Stomach smooth muscle (tissue), 2 donors: ENCODE measurements around the gene C1orf21.

Experiments
- H3K27ac ChIP-seq: one replicate; pipeline ENCODE4 v1.7.0; 2013; ENCODE audit warnings: mild to moderate bottlenecking, low read length, inconsistent platforms
- H3K27me3 ChIP-seq, 2 donors: one replicate each; pipeline ENCODE4 v1.7.0; 2013; ENCODE audit warnings: low read length in 2 of 2; ENCODE audit not compliant: insufficient read depth in 2 of 2, control insufficient read depth in 1 of 2
- H3K36me3 ChIP-seq, 2 donors: one replicate each; pipeline ENCODE4 v1.7.0; 2013; ENCODE audit warnings: low read length in 2 of 2; ENCODE audit not compliant: control insufficient read depth in 2 of 2, insufficient read depth in 2 of 2
- H3K4me1 ChIP-seq: one replicate; pipeline ENCODE4 v1.7.0; 2013; ENCODE audit warnings: low read length; ENCODE audit not compliant: control insufficient read depth, insufficient read depth
- H3K4me3 ChIP-seq, 2 donors: one replicate each; pipeline ENCODE4 v1.7.0; 2013; ENCODE audit warnings: low read length in 2 of 2
- H3K9ac ChIP-seq, 2 donors: one replicate each; pipeline ENCODE4 v1.7.0; 2013; ENCODE audit warnings: low read length in 2 of 2, mild to moderate bottlenecking in 1 of 2
- H3K9me3 ChIP-seq, 2 donors: one replicate each; pipeline ENCODE4 v1.7.0; 2013; ENCODE audit warnings: low read length in 2 of 2; ENCODE audit not compliant: control insufficient read depth in 2 of 2
- donor health status: healthy.
- donor health status: Pancreatic carcinoma.

C1orf21 gene

GRCh38 chr1:184513421-184513820 is 126.6 kb downstream of the C1orf21 start:
- Histone ChIP-seq H3K9ac (no peak overlapping the region), H3K36me3 (peaks cover 0 to 2% of the 10 kb centered on the region in 2 donors), H3K4me1 (no peaks in the 10 kb centered on the region), H3K27me3 (no peaks in the 10 kb centered on the region), H3K4me3 (no peak overlapping the region), H3K9me3 (no peaks in the 10 kb centered on the region), H3K27ac (no peak overlapping the region)

- Histone ChIP-seq H3K9me3 (no peaks in the 10 kb centered on the region), H3K36me3 (peaks cover 0 to 2% of the 10 kb centered on the region in 2 donors), H3K27me3 (no peaks in the 10 kb centered on the region), H3K4me1 (no peaks in the 10 kb centered on the region), H3K27ac (no peak overlapping the region), H3K9ac (no peak overlapping the region), H3K4me3 (no peak overlapping the region)
These were observed 127.1 kb downstream of the C1orf21 start for GRCh38 chr1:184513966-184514365.

- H3K9me3 ChIP-seq, result no peaks in the 10 kb centered on the region
- no peaks in the 10 kb centered on the region for H3K27me3 ChIP-seq
- no peak overlapping the region for H3K9ac ChIP-seq
- H3K36me3 ChIP-seq, result peaks cover 0 to 2% of the 10 kb centered on the region in 2 donors
- H3K4me1 ChIP-seq, result no peaks in the 10 kb centered on the region
- H3K4me3 ChIP-seq, result no peak overlapping the region
- H3K27ac ChIP-seq, result no peak overlapping the region
These were observed 127.6 kb downstream of the C1orf21 start for GRCh38 chr1:184514447-184514846.

GRCh38 chr1:184517130-184517529 is 130.3 kb downstream of the C1orf21 start:
- no peak overlapping the region for H3K9ac ChIP-seq
- H3K27me3 ChIP-seq, result no peaks in the 10 kb centered on the region
- no peaks in the 10 kb centered on the region for H3K36me3 ChIP-seq
- no peaks in the 10 kb centered on the region for H3K4me1 ChIP-seq
- no peak overlapping the region for H3K4me3 ChIP-seq
- H3K27ac ChIP-seq, result no peak overlapping the region
- no peaks in the 10 kb centered on the region for H3K9me3 ChIP-seq

GRCh38 chr1:184518736-184519357 is 132.0 kb downstream of the C1orf21 start:
- no peak overlapping the region for H3K4me3 ChIP-seq
- H3K9me3 ChIP-seq, result no peaks in the 10 kb centered on the region
- H3K36me3 ChIP-seq, result no peaks in the 10 kb centered on the region
- no peaks in the 10 kb centered on the region for H3K27me3 ChIP-seq
- H3K9ac ChIP-seq, result no peak overlapping the region
- no peaks in the 10 kb centered on the region for H3K4me1 ChIP-seq
- no peak overlapping the region for H3K27ac ChIP-seq

- Histone ChIP-seq H3K9me3 (no peaks in the 10 kb centered on the region), H3K4me3 (no peak overlapping the region), H3K27me3 (no peaks in the 10 kb centered on the region), H3K27ac (no peak overlapping the region), H3K4me1 (no peaks in the 10 kb centered on the region), H3K36me3 (no peaks in the 10 kb centered on the region), H3K9ac (no peak overlapping the region)
These were observed 133.5 kb downstream of the C1orf21 start for GRCh38 chr1:184520336-184520735.

- H3K27ac ChIP-seq, result no peak overlapping the region
- H3K9ac ChIP-seq, result no peak overlapping the region
- no peaks in the 10 kb centered on the region for H3K4me1 ChIP-seq
- no peaks in the 10 kb centered on the region for H3K9me3 ChIP-seq
- no peaks in the 10 kb centered on the region for H3K27me3 ChIP-seq
- H3K4me3 ChIP-seq, result no peak overlapping the region
- H3K36me3 ChIP-seq, result no peaks in the 10 kb centered on the region
These were observed 137.4 kb downstream of the C1orf21 start for GRCh38 chr1:184524248-184524647.

GRCh38 chr1:184527402-184527801 is 140.6 kb downstream of the C1orf21 start:
- no peak overlapping the region for H3K9ac ChIP-seq
- H3K9me3 ChIP-seq, result no peaks in the 10 kb centered on the region
- no peak overlapping the region for H3K4me3 ChIP-seq
- H3K27me3 ChIP-seq, result no peaks in the 10 kb centered on the region
- H3K36me3 ChIP-seq, result no peaks in the 10 kb centered on the region
- H3K4me1 ChIP-seq, result no peaks in the 10 kb centered on the region
- no peak overlapping the region for H3K27ac ChIP-seq

GRCh38 chr1:184530226-184530625 is 143.4 kb downstream of the C1orf21 start:
- Histone ChIP-seq H3K4me3 (no peak overlapping the region), H3K27ac (no peak overlapping the region), H3K4me1 (peaks cover 7% of the 10 kb centered on the region), H3K36me3 (no peaks in the 10 kb centered on the region), H3K9ac (no peak overlapping the region), H3K9me3 (no peaks in the 10 kb centered on the region), H3K27me3 (no peaks in the 10 kb centered on the region)

- Histone ChIP-seq H3K36me3 (no peaks in the 10 kb centered on the region), H3K4me3 (no peak overlapping the region), H3K27ac (no peak overlapping the region), H3K27me3 (no peaks in the 10 kb centered on the region), H3K9me3 (peaks cover under 1 to 2% of the 10 kb centered on the region in 2 donors), H3K4me1 (peaks cover 7% of the 10 kb centered on the region), H3K9ac (no peak overlapping the region)
These were observed 144.5 kb downstream of the C1orf21 start for GRCh38 chr1:184531296-184531695.

- H3K36me3 ChIP-seq, result no peaks in the 10 kb centered on the region
- H3K4me1 ChIP-seq, result peaks cover 7% of the 10 kb centered on the region
- H3K9me3 ChIP-seq, result peaks cover 2 to 5% of the 10 kb centered on the region in 2 donors
- no peak overlapping the region for H3K27ac ChIP-seq
- H3K9ac ChIP-seq, result no peak overlapping the region
- H3K27me3 ChIP-seq, result no peaks in the 10 kb centered on the region
- no peak overlapping the region for H3K4me3 ChIP-seq
These were observed 145.4 kb downstream of the C1orf21 start for GRCh38 chr1:184532199-184532598.
